Nephron (organoid): ENCODE measurements around the gene HSBP1L1.

ENCODE experiments used
- H3K27ac Mint-ChIP-seq, 3 experiments: 2 replicates each; pipeline ENCODE4 v1.8.0; 2020; ENCODE audit warnings: mixed read lengths in 3 of 3, mild to moderate bottlenecking in 2 of 3, moderate library complexity in 1 of 3
- H3K27me3 Mint-ChIP-seq: 2 replicates; pipeline ENCODE4 v1.8.0; 2021; ENCODE audit warnings: low read depth, mild to moderate bottlenecking, moderate library complexity, mixed read lengths
- H3K36me3 Mint-ChIP-seq: 2 replicates; pipeline ENCODE4 v1.8.0; 2020; ENCODE audit warnings: low read depth, mixed read lengths
- H3K4me1 Mint-ChIP-seq: 2 replicates; pipeline ENCODE4 v1.8.0; 2020; ENCODE audit warnings: mixed read lengths
- H3K4me3 Mint-ChIP-seq, 3 experiments: 2 replicates each; pipeline ENCODE4 v1.8.0; 2020; ENCODE audit warnings: mild to moderate bottlenecking in 3 of 3, mixed read lengths in 3 of 3, moderate library complexity in 2 of 3
- H3K9me3 Mint-ChIP-seq: 2 replicates; pipeline ENCODE4 v1.8.0; 2020; ENCODE audit warnings: mixed read lengths
- TF ChIP-seq, protein P1 (sequence below), 3 experiments: fragments of 200-600 bp; sonication (generic); IDR thresholded peaks; one replicate each; pipeline ENCODE4 v1.5.0; 2021; ENCODE audit warnings: antibody characterized with exemption in 3 of 3; ENCODE audit not compliant: unreplicated experiment in 3 of 3

The HSBP1L1 gene

GRCh38 chr18:79923896-79924585, 40.4 kb upstream of the HSBP1L1 start:
- Mint-ChIP-seq H3K36me3 (peaks cover 78% of the 10 kb centered on the region), H3K4me3 (peak overlapping the region in 1 of 3 experiments; percentile 21), H3K4me1 (peaks cover 51% of the 10 kb centered on the region), H3K27ac (peak overlapping the region in 2 of 3 experiments; percentile 51 to 52), H3K27me3 (no peaks in the 10 kb centered on the region), H3K9me3 (peaks cover 18% of the 10 kb centered on the region)
- TF ChIP-seq, protein P1, sequence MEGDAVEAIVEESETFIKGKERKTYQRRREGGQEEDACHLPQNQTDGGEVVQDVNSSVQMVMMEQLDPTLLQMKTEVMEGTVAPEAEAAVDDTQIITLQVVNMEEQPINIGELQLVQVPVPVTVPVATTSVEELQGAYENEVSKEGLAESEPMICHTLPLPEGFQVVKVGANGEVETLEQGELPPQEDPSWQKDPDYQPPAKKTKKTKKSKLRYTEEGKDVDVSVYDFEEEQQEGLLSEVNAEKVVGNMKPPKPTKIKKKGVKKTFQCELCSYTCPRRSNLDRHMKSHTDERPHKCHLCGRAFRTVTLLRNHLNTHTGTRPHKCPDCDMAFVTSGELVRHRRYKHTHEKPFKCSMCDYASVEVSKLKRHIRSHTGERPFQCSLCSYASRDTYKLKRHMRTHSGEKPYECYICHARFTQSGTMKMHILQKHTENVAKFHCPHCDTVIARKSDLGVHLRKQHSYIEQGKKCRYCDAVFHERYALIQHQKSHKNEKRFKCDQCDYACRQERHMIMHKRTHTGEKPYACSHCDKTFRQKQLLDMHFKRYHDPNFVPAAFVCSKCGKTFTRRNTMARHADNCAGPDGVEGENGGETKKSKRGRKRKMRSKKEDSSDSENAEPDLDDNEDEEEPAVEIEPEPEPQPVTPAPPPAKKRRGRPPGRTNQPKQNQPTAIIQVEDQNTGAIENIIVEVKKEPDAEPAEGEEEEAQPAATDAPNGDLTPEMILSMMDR (IDR thresholded peaks at IDR 0.05; ENCODE audit: unreplicated experiment in 3 of 3) = no peak

DNA sequence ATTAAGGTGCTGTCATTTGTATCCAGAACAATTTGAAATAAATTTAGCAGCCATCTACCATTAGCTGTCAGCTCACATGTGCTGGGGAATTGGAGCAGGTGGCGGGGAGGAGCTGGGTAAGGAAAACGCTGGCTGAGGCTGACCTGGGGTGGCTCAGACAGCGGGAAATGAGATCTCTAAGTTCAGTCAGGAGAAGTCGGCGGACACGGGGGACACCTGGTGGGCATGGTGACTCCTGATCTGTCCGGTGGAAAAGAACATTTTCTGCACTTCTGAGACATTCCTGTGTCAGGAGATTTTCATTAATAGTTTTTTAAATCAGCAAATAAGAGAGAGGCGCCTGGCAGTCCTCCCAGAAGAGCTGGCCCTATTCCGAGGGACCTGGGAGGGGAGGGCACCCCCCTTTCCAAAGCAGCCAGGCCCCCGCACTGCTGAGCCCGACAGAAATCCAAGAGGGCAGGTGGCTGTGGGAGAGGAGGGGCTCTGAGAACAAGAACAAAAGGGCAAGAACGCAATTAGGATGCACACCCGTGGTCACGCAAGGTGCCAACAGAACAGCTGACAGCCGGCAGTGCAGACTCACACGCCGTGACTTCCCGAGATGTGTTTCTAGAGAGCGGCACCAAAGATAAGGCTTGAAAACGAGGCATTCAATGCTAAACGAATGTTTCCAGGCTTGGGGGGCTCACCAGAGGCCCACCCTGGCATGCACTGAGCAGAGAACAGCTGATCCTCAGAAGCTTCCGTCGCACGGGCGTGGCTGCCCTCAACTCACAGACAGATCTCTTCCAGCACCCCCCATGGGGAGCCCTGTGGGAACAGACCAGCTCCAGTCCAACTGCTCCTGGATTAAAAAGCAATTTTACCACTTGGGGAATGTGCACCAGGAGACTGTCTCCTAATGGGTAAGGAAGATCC, 39.4 kb upstream of the HSBP1L1 start:
- H3K27ac Mint-ChIP-seq = peak overlapping the region; percentile 40 to 58 (median 45)
- H3K4me3 Mint-ChIP-seq = peak overlapping the region in 1 of 3 experiments; percentile 56
- H3K4me1 Mint-ChIP-seq = peaks cover 53% of the 10 kb centered on the region
- H3K36me3 Mint-ChIP-seq = peaks cover 84% of the 10 kb centered on the region
- TF ChIP-seq, protein P1 (IDR thresholded peaks at IDR 0.05; ENCODE audit: unreplicated experiment in 3 of 3) = peak; percentile 8 to 16 (median 12)
- H3K27me3 Mint-ChIP-seq = no peaks in the 10 kb centered on the region
- H3K9me3 Mint-ChIP-seq = peaks cover 28% of the 10 kb centered on the region

DNA sequence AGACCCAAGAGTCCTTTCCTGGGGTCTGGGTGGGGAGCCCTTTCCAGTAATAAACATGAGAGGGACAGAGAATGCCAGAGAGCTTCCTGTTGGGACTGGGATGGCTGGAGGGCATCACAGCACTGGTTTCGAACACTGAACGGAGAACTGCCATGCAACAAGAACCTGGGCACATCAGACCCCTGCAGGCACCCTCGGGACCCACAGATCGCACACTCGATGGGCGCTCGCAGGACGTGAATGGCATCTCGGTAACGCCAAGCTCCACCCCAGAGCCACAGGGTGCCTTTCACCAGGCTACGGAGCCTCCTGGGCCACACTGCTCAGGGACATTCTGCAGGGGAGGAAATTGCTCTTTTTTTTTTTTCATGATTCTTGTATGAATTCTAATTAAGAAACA, 38.1 kb upstream of the HSBP1L1 start:
- H3K27ac Mint-ChIP-seq = peak overlapping the region in 1 of 3 experiments; percentile 58
- H3K9me3 Mint-ChIP-seq = peaks cover 37% of the 10 kb centered on the region
- TF ChIP-seq, protein P1 (IDR thresholded peaks at IDR 0.05; ENCODE audit: unreplicated experiment in 3 of 3) = no peak
- H3K4me1 Mint-ChIP-seq = peaks cover 53% of the 10 kb centered on the region
- no peaks in the 10 kb centered on the region for H3K27me3 Mint-ChIP-seq
- peaks cover 97% of the 10 kb centered on the region for H3K36me3 Mint-ChIP-seq
- H3K4me3 Mint-ChIP-seq = peak overlapping the region in 1 of 3 experiments; percentile 40

DNA sequence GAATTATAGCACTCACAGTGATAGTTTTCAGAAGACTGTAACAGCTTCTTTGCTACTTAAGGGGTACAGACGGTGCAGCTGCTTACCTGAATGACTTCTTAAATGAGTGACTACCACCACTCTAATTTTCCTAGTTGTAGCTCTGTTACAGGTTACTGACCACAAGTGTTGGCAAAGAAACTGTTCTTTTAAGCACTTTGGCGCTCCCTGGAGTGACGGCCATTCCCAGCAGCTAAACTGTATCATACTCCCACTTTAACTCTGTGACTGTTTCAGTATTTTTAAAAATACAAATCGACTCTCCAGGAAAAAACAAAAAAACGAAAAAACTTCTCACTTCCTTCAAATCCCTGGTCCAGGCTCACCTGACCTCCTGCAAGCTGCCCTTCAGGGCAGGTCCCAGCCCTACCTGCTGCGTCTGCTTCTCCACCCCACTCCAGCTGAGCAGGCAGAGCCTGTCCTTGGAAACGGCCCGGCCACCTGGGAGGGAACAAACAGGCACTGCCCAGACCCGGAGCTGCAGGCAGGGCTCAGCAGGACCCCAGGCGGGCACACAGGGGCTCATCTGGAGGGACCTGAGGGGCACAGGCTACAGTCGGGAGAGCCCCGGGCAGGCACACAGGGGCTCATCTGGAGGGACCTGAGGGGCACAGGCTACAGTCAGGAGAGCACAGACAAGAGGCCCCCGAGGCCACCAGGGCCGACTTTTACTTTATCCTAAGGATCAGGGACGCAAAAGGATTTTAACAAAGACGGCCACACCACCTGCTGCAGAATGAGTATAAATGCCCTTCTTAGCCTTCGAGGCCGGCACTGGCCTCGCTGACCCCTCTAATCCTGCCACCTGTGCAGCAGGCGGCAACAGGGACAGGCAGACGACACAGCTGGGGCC, 37.5 kb upstream of the HSBP1L1 start:
- H3K36me3 Mint-ChIP-seq = peaks cover 97% of the 10 kb centered on the region
- H3K4me3 Mint-ChIP-seq = peak overlapping the region in 2 of 3 experiments; percentile 53 to 76
- H3K27ac Mint-ChIP-seq = peak overlapping the region in 2 of 3 experiments; percentile 41 to 58
- no peaks in the 10 kb centered on the region for H3K27me3 Mint-ChIP-seq
- H3K9me3 Mint-ChIP-seq = peaks cover 40% of the 10 kb centered on the region
- TF ChIP-seq, protein P1 (IDR thresholded peaks at IDR 0.05; ENCODE audit: unreplicated experiment in 3 of 3) = no peak
- H3K4me1 Mint-ChIP-seq = peaks cover 53% of the 10 kb centered on the region
